ENCODE data around the gene CDKN2B-AS1.

The CDKN2B-AS1 gene

DNA sequence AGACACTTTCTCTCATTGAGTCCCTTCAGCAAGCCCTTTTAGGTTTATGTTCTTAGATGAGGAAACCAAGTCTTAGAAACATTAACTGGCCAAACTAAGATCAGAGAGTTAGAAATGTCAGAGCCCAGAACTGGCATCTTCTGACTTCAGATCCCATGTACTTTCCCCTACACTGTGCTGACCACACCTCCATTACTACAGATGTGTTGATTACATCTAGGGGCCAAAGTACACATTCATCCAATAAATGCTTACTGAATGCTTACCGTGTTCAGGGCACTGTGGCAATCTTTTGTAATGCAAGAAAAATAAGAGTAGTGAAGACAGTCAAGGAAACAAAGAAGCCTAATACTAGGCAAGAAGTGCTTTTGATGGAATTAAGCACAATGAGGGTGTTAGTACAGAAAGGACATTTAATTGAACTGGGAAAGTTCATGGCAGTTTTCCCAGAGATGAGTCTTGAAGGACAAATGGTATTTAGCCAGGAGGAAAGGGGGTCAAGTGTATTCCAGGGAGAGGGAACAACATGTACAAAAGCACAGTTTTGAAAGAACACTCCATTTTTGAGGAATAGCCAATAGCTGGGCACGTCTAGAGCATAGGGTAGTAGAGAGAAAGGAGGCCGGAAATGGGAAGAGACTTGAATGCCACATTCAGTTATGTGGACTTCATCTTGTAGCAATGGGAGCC is 104.2 kb downstream of the CDKN2B-AS1 start:
- DNase-seq: no peak

DNA sequence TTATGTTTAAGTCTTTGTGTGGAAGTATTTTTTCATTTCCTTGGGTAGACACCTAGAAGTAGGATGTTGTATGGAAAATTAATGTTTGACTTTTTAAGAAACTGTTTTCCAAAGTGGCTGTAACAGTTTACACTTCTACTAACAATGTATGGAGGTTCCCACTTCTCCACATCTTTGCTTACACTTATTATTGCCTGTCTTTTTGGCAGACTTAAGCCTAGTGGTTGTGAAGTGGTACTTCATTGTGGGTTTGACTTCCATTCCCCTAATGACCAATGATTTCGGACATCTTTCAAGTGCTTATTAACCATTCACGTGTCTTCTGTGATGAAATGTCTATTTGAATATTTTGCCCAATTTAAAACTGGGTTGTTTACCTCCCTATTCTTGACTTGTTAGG is 106.0 kb downstream of the CDKN2B-AS1 start:
- no peak for DNase-seq

DNA sequence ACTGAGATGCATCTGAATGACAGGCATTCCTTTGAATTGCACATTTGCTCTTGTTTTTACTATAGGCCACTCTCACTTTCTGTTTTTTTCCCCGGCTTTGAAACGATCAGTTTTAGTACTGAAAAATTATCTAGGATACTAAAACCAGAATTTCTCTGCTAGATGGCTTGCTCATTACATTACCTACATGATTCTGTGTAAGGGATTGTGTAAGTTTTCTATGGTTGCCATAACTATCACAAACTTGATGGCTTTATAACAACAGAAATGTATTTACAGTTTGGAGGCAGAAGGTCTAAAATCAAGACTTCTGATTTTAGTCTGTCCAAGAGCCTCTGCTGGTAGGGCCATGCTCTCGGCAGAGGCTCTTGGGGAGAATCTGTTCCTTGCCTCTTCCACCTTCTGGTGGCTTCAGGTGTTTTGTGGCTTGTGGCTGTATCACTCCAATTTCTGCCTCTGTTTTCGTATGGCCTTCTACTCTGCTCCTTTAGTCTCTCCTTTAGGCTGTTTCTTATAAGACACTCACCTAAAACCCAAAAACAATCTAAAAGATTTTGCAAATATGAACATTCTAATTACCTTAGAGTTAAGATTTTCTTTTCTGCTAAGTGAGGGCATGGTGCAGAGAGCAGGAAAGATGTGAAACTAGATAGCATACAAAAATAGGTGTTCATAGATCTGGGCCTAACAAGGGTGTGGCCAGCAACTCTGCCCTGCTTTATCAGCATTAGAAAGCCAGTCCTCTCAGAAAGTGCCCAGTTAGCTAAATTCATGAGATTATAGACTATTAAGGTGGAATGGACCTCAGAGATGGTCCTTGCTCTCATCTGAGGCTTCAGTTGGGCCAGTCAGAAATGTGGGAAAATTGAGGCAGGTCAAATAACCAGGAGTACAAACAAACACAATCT is 107.8 kb downstream of the CDKN2B-AS1 start:
- DNase-seq: no peak

DNA sequence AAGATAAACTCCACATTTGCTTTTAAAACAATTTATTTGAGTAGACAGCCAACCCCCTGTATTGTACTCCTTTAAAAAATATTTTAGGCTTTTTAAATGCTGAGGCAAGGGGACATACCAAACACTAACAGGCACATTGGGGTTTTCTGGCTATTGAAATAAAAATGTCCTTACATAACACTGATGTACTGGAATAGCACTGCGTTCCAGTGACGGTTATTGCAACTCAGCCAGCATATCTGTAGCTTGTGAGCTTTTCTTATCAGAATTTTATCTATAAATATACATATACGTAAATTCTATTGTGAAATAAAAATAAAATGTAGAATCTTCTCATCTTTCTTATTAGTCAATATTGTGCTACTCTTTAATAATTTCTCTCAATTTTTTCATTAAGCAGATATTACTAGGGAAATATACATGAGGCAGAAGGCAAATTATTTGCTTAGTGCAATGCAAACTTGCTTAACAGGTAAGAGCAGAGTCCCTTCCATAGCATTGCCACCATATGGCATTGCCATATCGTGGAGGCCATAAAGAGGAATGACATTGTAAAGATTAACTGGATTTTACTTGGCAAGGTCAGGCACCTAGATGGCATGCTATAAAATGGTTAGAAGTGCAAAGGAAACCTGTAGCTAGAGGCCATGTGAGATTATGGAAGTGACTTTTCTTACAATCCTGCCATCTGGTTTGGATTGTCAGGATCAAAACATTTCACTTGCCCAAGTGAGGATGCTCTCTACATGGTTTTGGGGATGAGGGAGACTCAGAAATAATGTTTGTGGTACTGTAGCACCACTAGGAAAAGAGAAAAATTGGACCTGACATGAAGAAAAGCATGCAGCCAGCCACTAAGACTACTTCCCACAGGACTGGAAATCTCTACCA is 109.3 kb downstream of the CDKN2B-AS1 start:
- DNase-seq: no peak

DNA sequence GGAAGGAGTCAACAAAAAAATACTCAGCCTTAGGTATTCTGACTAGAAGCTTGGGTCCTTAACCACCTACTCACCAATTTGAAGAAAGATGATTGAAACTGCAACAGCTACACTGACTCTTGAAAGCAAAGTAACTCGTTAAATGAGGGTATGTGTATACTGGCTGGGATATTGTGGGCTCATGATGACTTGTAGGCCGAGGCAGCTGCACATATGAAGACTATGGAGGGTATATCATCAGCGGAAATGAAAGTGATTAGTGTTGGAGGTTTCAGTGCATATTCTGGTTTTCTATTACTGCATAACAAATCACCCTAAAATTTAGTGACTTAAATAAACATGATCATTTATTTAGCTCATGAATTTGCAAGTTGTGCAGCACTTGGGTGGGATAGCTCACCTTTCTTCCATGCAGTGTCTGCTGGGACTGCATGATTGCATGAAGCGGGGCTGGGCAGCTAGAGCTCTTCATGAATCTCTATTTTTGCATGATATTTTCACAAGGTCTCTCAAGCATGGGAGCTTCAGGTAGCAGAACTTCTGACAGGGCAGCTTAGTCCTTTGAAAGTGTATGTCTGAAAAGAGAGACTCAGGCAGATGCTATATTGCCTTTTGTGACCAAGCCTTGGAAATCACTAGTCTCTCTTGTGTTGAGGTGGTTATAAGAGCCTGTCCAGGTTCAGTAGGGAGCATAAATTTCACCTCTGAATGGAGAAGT is 110.6 kb downstream of the CDKN2B-AS1 start:
- no peak for DNase-seq

DNA sequence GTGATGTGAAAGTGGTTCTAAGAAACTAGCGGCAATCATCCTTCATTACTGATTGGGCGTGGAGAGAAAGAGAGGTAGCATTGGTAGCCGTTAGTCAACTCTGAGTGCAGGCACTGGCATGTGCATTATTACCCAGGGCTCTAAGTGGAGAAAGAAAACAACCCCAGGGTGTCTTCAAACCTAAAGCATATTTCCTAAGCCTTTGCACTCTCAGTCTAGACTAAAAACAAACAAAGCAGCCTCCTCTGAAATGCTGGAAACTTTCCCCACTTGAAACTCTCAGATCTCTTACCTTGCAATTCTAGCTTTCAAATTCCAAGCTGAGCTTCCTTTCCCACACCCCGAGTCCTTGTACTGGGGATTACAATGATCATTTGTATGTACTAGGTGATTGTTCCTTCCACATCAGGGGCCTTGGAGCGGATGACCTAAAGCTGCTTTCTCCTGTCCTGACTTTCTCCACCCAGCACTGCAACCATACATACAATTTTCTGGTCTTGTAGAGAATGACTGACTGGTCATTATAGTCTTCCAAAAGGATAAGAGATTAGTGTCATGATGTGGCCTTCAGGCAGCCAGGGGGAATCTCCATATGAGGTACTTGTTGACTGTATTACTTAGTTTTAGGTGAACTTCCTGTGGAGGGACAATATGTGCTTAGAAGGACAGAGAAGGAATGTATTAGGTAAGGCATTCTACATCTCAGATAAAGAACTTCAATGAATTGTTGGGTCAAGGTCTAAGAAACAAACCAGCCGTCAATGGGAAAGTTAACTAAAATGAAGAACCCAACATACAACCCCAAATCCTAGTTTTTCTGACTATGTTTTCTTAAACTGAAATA is 112.8 kb downstream of the CDKN2B-AS1 start:
- DNase-seq: no peak

DNA sequence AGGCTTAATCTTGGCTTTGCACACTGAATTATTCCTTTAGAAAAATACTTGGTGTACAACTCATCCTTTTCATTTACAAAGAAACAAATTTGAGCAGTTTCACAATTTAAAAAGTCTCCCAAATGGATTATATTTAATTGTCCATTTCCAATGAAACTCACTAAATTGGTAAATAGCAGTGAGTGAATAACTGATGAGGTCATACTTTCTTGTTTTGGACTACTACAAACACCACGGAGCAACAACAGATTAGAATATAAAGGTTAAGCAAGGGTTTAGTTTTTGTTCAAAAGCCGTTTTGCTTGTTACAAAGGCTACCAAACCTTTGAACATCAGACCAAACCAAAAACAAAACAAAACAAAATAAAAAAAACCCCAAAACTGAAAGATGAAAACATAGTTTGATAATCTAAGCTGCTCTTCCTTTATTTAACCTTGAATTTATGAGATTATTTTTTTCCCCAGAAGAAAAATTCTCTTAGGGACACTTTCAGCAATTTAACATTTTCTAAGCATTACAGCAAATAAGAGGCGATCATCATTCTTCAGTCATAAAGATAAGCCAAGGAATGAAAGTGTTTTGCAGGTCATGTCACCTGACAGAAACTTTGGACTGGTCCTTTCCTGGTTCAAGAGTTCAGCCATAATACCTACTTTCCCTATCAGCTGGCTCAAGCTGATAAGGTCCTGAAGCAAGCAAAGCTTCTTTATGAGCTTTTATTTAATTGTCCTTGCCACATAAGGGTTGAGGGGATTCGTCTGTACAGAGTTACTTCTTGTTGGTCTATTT is 114.2 kb downstream of the CDKN2B-AS1 start:
- DNase-seq: no peak

DNA sequence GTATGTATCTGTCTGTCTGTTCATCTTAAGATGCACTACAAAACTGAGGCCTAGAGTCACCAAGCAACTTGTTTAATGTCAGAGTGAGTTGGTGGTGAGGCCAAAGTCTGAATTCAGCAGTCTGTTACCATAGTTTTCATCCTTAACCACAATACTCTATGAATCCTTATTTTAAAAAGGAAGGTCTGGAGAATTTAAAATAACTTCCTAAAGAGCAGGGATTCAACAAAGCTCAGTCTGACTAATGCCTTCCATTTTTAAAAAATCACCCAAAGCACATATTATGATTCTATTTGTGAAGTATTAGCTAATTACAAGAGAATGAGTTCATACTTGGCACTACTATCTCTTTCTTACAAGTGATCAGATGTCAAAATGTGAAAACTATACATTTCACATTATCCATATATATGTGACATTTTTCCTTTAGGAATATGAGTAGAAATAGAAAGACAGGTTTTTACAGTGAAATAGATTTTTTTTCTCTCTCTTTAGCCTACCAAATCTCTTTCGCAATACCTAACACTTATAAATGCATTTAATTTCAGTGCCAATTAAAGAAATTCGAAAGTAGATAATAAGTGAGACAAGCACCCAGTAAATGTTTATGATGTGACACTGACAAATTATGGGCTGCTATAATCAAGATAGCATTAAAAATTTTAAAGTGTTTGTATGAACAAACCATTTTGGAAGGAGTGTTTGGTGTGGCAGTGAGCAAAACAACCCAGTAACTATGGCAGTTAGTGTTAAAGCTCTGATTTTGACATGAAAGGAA is 116.8 kb downstream of the CDKN2B-AS1 start:
- no peak for DNase-seq

DNA sequence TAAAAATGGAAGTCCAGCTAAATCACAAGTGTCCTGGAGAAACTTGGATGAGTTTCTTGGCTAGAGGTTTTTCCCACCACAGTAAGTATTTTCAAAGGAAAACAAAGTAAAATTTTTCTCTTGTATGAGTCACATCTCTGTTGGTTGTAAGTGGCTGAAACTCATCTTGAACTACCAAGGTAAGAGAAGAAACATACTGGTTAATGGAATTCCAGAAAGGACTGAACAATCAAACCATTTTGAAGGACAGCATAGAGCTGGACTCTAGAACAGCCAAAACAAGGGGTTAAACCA is 117.3 kb downstream of the CDKN2B-AS1 start:
- DNase-seq: no peak

DNA sequence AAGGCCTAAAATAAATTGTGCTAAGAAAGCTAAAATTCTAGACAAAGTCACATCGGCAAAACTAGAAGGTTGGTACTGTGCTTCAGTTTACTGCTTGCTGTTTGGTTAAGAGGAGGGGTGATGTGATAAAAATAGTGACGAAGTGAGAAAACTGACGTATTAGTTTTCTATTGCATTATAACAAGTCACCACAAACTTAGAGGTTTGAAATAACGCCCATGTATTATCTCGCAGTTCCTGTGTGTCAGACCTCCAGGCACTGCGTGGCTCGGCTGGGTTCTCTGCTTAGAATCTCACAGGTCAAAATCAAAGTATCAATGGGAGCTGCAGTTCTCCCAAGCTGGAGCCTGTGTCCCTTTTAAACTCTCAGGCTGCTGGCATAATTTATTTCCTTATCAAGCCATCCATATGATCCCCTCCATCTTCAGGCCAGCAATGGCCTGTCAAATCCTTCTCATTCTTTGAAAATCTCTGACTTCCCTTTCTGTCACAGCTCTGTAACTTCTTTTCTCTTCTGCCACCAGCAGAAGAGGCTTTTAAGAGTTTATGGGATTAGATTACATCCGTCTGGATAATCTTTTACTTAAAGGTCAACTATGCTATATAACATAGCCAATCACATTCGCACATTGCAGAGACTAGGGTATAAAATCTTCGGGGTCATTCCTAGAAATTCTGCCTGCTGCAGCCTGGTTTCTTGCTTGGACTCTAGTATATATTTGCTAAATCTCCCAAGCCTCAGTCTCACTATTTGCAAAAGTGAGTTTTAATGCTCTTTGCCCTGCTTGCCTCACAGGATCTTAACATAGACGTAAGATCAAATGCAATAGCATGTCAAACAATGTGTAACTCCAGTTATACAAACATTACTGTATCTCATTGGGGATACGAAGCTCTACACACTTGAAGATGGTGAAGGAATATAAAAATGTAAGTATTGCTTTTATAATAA is 118.6 kb downstream of the CDKN2B-AS1 start:
- DNase-seq: no peak

DNA sequence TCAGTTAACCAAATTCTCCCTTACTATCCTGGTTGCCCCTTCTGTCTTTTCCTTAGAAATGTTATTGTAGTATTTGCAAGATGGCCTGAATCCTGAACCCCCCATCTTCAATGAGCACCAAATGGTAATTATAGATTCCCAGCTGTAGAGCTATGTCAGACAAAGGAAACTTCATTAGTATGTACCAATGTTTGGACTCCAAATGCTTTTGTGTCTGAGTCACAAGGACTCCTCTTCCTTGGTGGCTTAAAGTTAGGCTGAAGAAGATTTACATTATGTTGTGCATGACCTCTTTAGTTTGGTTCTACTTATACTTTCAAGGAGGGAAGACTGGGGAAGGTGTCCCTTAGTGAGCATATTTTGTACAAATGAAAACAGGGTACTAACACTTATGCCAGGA is 120.4 kb downstream of the CDKN2B-AS1 start:
- no peak for DNase-seq

DNA sequence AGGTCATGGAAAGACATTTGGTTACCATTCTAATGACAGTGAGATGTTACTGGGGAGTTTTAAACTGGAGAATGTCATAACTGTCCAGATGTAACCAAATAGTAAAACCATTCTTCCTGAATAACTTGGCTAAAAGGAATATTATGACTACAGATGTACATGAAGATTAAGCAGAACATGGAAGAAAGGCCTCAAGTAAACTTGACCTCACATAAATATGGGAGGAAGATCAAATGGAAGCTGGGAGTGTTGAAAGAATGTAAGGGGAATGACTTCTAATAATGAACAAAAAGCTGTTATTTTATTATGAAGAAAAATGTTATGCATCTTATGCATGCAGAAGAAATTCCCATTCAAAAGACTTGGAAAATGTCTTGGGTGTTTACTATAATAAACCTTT is 122.2 kb downstream of the CDKN2B-AS1 start:
- no peak for DNase-seq

DNA sequence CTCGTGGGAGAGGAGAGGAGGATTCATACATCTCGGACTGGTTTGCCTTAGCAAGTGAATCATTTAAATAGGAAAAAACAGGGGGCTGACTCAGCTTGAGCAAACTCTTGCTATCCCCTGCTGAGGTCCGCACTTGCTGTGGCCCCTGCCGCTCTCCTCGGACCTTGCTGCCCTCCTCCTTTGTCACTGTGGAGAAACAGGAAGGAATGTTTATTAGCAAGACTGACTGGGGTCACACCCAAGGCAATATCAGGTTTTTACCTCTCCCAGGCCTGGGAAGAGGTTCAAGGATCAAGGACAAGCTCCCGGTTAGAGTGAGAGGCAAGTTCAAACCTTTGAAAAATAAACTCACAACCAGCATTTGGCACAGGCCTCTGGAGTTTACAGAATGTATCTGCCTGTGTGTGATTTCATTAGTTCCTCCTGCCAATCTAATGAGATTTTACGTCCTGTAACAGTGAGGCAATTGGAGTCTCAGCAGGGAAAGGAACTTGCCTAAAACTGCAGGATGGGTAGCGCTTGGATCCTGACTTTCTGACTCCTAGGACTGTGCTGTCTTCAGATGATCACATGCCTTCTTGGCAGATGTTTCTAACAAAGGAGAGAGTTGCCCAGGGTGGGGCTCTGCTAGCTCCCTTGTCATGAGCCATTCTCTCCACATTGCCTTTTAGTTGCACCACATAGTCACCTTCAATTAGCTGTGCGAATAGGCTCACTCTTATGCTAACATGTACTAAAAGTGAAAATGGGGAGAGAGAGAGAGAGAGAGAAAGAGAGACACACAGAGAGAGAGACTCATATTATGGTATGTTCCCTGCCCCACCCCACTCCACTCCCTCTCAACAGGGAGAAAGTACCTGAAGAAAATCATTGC is 123.2 kb downstream of the CDKN2B-AS1 start:
- no peak for DNase-seq

DNA sequence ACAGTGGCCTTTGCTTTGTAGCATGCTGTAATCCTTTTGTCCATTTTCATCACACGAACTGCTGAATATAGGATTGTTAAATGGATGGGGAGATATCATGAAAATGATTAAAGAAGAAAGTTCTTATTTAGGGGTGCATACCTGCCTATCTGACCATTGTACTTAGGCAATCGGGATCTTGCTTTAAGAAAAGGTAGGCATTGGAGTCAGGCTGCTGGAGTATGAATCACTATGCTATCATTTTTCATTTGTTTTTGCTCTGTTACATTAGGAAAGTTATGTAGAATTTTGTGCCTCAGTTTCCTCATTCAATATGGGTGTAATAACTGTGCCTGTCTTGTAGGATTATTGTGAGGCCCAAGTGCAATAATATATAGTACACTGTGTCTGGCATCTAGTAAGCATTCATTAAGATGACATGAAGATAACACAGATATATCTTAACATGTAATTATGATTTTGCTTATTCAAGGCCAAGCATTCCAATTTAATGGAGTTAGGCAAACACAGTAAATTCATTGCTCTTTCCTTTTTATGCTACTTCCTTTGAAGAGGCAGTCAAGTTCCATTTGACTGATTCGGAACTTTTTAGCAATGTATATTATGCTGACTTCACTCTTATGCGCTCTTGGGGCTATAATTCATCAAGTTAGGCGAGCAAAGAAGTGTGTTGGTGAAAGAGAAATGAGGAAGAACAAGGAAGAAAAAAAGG is 124.4 kb downstream of the CDKN2B-AS1 start:
- DNase-seq: no peak

DNA sequence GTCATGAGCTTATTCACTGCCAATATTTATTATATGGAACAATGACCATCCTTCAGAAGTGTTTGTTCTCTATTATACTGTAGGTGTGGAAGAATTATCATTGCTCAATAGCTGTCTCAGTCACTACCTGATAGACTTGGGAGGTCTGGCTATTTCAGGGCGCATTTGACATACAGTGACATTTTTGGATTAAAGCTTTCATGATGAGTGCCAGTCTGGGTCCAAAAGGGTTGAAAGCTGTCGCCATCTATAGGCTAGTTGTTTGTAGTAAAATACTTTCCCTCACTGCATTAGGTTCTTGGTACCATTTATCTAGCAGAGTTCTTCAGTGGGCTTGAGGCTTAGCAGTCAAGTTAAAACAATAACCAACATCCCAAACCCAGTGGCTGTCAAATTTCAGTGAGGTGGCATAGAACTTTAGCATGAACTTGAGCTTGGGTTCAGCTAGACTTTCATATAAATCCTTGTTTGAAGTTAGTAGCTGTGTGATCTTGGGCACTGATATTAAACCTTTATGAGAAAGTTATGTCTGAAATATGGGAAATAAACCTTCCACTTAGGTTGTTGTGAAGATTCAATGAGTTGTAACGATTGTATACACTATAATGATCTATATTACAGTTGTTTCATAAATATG is 125.0 kb downstream of the CDKN2B-AS1 start:
- no peak for DNase-seq

DNA sequence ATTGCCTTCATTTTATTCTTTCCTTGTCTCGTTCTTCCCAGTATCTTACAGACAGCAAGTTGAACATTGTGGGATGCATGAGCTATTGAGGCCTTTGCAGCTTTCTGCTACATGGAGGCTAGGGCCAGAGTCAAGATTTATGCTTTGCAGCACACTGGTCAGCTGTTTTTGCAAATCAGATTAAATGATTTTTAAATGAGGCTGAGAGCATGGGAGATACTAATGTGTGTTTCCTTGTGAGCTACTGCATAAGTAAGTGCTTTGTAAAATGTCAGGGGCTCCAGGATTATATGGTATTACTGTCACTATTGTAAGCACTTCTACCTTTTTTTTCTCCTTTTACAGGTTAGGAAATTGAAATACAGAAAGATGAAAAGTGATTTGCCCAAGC is 125.6 kb downstream of the CDKN2B-AS1 start:
- no peak for DNase-seq

DNA sequence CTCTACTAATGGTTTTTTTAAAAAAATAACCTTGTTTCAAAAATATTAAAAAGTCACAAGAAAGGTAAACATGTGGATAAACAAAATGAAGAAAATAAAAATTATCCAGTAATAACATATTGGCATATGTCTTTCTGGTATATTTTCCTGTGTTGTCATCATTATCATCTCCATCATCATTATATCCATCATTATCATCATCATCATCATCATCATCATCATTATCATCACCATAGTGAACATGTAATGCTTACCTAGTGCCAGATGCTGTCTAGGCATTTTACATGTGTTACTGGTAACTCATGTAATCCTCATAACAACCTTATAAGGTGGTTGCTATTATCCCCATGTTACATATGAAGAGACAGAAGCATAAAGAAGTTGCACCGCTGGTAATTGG is 126.0 kb downstream of the CDKN2B-AS1 start:
- DNase-seq: no peak

All from cerebellar nuclear complex (tissue), 1 donor.